ENCODE data around the gene PRRT1.
"Not testable (repeated sequence)": the region's sequence is repeated elsewhere in the genome, so short reads cannot be mapped to it uniquely, and the experiment has no call there.

The PRRT1 gene

DNA sequence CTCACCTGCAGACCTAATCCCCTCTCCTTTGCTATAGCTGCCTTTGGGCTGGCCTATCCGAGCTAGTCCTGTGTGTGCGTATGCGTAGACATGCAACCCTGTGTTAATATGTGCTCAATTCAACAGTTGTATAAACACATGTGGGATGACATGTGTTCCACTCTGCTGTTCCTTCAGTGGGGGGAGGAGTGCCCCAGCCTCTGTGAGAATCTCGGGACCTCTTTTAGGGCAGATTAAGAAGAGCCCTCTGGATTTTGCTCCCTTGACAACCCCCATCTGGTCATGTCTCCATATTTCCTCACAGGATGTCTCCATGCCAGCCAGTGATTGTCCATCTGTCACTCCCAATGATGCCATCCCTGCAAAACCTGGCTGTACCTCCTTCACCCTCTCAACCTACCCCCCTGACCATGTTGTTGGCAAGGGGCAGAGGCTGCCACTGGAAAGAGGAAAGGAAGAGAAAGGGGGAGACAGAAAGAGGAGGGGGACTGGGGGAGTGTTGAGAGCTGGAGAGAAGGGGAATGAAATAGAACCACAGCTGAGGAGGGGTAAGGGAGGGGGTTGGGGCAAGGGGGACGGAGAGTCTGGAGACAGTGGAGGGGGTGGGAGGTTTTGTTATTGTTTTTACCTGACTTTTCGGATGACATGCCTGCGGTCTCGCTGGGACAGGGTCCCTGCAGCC, 417 bp downstream of the PRRT1 start:
- DNase-seq (ENCODE audit: low read depth in 2 of 2), result no peak

DNA sequence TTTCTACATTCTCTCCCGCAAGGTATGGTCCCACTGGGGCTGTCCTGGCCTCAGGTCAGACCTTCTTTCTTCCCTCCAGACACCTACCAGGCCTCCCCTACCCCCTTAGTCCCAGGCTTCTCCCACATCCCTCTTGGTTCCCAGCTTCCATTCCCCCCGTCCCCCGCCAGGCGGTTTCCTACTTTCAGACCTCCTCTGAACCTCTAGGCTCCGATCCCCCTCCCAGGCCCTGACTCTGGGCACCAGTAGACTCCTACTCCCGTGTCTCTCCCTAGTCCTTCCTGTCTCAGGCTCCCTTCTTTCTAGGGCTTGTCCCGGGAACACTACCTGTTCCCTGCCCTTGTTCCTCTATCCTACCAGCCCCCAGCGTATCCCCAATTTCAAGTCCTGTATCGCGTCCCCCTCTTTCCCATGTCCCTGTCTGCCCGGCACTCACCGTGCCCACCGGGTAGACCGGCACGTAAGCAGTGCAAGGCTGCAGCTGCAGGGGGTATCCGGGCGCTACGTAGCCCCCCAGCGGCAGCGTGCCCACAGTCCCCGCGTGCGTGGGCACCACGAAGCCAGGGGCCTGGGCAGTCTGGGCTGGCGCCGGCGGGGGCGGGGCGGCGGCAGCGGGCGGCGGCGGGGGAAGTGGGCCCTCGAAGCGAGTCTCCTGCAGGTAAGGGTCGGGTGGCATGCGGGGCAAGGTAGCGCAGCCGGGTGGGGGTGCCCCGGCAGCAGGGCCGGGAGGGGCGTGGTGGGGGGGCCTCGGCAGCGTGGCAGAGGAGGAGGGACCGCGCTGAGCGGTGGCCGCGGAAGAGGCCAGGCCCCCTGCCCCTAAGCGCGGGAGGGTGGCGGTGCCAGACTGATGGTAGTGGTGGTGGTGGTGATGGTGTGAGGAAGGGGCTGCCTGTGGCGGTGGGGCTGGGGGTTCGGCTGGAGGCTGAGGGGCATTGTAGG, 1.5 kb downstream of the PRRT1 start:
- DNase-seq (ENCODE audit: low read depth in 2 of 2), result no peak

DNA sequence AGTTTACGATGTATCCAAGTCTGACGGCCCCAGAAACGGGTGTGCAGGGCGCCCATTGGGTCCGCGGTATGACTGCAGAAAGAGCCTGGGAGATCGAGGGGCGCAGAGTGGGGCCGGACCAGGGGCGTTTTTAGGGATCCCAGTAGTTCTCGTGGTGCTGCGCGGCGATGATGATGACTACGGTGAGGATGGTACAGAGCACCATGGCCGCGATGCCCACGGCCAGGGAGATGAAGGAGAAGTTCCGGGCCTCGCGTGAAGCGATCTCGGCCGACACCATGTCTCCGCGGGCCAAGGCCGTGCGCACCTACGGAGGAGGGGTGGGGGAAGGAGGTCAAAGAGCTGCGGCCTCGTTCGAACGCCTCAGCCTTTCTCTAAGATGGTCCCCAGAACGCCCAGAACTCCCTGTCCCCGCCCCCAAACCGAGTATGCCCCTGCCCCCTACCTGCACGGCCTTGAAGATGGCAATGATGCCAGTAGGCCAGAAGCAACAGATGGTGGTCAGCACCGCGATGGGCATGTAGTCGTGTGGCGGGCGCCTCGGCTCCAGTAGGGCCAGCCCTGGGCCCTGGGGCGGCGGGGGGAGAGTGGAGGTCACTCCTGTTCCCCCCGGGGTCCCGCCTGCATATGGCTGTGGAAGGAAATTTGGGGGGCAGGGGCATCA, 2.5 kb downstream of the PRRT1 start:
- DNase-seq (ENCODE audit: low read depth in 2 of 2), result no peak

DNA sequence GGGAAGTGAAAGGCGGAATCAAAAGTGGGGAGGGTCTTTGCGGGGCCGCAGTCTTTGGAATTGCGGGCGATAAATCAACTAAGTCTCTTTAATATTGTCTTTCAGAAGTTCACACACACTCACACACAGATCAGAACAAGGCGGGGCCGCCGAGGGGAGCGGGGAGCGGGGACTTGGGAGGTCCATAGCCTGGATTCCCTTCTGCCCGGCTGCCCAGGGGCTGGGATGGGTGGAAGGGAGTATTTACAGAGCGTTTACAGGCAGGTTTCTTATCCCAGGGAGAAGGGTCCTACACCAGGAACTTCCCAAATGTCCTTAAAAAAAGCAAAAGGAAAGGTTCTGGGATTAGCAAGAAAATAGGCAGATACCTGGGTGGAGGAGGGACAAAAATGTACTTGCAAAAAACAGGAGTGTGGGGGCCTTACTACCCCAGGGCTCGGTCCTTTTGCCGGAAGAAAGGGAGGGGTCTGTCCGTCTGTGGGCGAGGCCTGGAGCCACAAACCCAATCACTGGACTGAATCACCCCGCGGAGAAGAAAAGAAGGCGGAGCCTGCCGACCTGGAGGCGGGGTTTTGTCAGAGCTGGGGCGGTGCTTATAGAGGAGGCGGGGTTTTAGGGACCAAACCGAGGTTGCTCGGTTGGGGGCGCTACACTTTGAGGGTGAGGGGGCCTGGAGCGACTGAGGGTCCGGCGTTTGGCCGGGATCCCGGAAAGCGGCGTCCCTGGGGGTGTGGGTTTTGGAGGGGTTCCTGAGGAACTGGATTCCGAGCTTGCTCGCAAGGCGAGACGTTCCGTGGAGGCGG, 3.2 kb downstream of the PRRT1 start:
- DNase-seq (ENCODE audit: low read depth in 2 of 2), result peak; percentile 39 to 40

DNA sequence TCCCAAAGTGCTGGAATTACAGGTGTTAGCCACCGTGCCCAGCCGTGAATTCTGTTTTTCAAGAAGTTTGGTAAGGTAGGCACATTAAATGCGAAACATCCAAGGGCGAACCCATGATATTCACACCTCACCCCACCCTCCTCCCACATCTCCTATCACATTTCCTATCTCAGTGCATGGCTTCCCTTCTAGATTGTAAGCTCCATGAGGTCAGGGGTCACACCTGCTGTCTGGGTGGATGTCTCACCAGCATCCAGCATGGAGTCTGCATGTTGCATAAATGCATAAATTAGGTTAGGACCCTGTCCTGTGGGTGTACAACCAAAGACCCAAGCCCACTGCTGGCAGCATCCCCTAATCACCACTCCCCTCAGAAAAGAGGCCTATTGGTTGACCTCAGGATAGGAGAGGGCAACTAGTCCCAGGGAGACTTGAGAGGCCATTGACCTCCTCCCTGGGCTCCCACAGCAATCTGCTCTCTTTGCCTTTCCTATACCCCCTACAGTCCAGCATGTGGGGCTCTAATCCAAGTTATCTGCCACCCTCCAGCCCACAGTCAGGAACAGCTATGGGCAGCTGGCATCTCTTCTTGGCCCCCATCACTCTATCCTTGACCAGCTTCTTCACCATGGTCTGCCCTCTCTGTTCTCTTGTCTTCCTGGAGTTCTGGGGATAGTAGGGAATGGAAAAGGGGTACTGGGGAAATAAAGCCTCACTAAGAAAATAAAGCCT, 4.2 kb downstream of the PRRT1 start:
- no peak for DNase-seq (ENCODE audit: low read depth in 2 of 2)

DNA sequence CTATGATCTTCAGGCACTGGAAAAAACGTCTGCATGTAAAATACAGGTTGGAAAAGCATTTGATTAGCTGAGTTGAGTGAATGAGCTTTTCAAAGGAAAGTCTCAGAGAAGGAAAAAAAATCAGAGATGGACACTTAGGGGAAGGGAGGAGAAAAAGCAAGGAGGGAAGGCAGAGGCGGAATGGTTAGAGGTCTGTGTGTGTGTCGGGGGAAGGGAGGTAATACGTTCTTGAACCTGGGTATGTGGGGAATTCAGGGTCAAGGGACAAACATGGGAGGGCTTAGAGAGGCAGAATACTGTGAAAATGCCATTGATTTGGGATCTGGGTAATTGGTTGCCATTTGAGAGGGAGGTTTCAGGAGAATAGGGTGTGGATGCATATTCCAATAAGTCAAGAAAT, 5.1 kb downstream of the PRRT1 start:
- no peak for DNase-seq (ENCODE audit: low read depth in 2 of 2)

DNA sequence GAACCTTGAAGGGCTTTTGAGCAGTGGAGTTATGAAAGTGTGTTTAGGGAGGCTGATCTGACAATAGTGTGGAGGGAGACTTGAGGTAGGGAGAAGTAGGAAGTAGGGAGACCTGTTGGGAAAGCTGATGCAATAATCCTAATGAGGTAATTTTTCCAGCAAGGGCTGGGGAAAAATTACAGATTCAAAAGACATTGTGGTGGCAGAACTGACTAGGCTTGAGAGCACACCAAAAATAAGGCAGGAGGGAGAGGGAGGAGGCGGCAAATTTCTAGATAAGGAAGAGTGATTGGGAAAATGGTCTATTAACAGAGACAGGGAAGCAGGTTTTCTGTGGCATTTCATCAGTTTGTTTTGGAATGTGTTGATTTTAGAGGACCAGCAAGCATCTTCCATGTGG, 5.5 kb downstream of the PRRT1 start:
- DNase-seq (ENCODE audit: low read depth in 2 of 2), result no peak

DNA sequence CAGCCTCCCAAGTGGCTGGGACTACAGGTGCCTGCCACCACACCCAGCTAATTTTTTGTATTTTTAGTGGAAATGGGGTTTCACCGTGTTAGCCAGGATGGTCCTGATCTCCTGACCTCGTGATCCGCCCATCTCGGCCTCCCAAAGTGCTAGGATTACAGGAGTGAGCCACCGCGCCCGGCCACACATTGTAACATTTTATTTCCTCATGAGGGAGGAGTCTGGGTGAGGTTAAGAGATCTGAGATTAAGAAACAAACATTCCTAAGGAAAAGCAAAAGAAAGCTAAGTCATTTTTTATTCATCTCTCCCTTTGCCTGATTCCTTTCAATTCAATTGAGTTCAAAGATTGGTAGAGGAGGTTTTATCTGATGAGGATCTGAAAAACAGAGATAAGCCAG, 7.5 kb downstream of the PRRT1 start:
- DNase-seq (ENCODE audit: low read depth in 2 of 2), result not testable (repeated sequence)

DNA sequence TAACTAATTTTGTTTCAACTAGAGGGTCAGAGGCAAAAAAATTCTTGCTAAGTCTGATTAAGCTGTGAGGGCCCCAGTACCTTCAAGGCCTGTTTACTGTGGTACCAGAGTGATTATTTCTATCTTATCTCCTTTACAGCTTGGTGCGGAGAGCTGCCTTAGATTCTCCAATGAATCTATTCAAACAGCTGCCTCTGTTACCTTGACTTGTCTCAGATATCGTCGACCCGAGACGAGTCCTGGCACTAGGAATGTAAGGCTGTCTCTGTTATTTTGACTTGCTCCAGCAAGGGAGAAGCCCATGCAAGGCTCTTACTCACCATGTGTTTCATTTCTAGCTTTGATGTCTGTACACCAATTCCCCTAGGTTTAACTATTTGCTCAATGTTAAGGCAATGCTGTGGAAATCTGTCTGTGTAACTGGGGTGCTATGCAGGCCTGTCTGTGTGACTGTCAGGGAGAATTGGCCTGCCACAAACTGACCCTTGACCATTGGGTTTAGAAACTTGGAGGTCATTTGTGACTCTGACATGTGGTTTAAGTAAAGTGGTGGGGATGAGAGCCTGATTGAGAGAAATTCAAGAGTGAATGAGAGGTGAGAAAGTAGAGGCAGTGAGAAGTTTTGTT, 11.2 kb downstream of the PRRT1 start:
- no peak for DNase-seq (ENCODE audit: low read depth in 2 of 2)

DNA sequence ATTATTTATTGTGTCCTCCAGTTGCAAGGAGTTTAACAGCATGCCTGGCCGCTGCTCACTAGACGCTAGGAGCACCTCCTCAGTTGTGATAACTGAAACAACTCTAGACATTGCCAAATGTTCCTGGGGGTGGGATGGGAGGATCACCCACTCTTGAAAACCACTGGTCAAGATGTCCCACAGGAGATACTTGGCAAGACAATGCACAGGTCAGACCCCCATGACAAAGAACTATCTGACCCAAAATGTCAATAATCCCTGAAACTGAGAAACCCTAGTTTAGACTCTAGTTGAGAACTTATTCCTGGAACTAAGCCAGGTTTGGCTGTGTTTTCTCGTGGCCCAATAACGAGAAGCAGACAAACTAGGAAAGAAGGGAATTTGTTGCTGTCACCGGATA, 12.1 kb downstream of the PRRT1 start:
- no peak for DNase-seq (ENCODE audit: low read depth in 2 of 2)

DNA sequence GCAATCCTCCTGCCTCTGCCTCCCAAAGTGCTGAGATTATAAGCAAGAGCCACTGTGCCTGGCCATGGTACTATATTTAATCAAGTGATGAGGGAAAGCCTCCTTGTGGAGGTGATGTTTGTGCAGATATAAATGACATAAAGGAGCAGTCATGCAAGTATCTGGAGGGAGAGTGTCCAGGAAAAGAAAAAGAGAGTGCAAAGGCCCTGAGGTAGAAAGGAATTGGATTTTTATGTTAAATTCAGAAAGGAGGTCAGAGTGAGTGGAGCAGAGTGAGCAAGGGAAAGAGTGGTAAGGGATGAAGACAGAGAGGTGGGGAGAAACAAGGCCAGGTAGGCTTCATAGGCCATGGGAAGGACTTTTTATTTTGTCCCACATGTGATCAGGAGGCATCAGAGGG, 14.3 kb downstream of the PRRT1 start:
- DNase-seq (ENCODE audit: low read depth in 2 of 2), result no peak

DNA sequence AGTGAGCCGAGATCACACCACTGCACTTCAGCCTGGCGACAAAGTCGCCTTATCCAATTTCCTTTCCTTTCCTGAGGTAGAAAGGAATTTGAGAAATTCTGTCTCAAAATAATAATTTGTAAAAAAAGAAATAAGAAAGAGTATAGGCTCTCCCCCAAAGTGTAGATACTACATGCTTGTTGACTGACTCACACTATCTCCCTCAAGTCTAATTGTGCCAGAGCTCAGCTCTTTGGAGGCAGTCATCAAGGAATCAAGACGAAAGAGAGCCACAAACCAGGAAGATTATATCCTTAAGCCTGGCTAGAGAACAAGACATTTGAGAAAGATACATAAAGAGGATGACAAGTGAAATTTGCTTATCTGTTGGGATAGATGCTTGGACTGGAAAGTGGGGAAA, 18.0 kb downstream of the PRRT1 start:
- no peak for DNase-seq (ENCODE audit: low read depth in 2 of 2)

DNA sequence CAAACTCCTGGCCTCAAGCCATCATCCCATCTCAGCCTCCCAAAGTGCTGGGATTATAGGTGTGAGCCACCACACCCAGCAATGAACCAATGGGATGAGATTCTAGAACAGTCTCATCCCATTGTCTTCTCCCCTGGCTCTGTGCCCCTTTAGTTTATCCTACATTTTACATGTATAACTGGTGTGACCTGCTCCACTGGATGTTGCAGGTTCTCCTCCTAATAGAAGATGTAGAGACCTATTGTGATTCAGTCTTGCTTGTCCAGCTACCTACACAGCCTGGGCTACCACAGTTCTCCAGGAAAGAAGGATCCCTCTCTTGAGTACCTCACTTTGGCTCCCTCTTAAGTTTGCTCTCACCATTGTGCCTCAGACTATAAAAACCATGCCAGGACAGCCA, 19.6 kb downstream of the PRRT1 start:
- DNase-seq (ENCODE audit: low read depth in 2 of 2), result no peak

DNA sequence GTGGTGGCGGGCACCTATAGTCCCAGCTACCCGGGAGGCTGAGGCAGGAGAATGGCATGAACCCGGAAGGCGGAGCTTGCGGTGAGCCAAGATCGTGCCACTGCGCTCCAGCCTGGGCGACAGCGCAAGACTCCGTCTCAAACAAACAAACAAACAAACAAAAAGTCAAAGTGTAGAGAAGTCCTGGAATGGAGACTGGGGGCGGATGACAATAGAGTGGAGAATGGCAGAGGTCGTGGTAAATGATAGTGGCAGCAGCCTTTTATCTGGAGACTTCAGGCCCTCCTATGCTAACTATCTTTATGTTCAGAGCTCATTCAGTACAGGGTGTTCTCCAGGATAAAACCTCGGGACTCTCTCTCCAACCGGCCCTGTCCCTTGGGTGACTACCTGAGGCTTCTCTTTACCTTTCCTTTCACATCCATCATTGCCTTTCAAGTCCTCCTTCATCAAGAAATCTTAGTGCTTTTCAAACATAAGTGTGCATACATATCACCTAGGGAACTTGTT, 20.2 kb downstream of the PRRT1 start:
- DNase-seq (ENCODE audit: low read depth in 2 of 2), result no peak

DNA sequence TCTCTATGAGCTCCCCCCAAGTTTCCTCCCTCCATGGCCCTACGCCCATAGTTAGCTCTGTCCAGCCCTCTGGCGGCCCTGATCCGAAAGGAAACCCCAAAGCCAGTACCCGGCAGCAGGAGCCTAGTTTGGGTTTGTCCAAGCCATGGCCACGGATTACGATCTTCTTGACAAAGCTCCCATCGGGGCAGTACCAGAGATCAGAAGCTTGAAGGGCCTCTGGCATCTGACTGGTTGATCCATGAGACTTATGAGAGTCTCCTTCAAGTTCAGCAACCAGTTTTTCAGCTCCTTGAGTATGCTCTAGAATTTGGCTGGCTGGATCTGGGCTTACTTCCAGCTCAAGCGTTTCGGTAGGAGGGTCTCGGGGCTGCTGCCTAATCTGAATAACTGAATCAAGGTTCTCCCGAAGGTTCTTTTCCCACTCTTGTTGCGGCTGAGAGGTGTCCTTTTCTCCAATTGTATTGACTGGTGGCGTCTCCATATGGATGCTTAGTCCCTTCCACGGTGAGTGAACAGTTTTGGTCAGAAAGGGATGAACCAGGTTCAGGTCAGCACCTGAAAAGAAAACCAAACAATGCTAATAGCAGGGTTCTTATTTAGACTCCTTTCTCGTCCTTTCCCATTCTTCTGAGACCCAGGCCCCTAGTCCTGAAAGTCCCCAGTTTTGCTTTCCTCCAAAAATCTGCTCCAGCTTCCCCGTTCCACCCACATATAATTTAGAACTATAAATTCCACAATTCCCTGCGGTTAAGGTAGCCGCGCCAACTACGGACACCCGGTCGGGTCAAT, 22.2 kb downstream of the PRRT1 start:
- no peak for DNase-seq (ENCODE audit: low read depth in 2 of 2)

DNA sequence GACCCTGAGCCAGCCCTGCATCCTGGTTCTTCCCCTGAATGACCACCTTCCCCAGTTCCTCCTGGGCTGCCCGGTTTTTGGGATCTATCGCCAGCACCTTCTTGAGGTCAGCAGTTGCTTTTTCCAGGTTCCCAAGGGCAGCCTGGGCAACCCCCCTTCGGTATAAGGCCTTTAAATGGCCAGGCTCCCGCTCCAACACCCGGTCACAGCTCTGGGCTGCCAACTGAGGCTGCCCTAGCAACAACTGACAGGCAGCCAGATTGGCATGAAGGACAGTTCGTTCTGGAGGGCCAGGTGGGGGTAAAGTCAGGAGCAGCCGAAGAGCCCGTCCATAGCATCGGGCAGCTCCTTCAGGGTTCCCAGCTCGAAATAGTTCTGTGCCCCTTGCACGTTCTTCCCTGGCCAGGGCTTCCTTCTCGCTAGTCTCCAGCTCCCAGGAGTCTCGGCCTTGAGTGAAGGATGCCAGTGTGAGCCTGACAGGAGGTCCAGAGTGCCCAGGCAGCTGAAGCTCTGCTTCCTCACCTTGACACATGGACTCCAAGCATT, 22.9 kb downstream of the PRRT1 start:
- no peak for DNase-seq (ENCODE audit: low read depth in 2 of 2)

DNA sequence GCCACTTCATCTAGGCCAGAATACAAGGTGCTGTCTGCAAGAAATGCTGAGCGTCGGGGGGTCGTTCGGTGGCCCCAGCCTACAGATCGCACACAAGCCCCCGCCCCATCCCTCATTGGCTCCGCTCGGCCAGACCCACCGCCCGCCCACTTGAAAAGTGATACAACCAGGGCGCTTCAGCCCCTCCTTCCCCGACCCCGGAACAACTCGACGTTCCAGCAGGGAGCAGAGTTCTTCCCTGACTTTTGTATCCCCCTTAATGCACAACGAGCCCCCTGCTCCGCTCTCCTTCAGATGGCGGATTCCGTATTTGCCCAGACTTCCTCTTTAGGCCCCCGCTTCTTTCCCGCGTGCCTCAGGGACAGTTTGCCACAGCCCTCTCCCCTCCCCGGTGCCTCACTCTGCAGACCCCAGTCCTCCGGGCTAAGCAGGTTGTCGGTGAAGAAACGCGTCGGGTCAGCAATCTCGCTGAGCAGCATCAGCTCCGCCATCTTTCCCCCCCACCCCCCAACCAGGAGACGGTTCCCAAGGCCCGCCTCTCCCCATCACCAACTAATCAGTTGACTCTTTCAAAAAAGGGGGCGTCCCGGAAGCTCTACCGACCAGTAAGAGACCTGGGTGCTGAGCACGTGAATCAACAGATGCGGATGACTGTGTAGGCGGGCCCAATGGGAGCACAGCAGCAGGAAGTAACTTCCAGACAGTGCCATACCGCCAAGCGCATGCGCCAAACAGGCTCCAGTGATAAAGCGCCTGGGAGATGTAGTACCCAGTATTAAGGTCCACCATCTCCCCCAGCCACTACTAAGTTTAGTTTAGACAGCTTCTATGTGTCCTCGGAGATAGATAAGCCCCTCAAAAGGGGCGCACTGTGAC, 23.8 kb downstream of the PRRT1 start, which contains the start of gene ATF6B:
ATF6B (minus strand) TSS at position 530 of the 876 bp plus-strand sequence; CDS start at position 491, 39 bp downstream.
- peak; percentile 91 to 99 for DNase-seq (ENCODE audit: low read depth in 2 of 2)

DNA sequence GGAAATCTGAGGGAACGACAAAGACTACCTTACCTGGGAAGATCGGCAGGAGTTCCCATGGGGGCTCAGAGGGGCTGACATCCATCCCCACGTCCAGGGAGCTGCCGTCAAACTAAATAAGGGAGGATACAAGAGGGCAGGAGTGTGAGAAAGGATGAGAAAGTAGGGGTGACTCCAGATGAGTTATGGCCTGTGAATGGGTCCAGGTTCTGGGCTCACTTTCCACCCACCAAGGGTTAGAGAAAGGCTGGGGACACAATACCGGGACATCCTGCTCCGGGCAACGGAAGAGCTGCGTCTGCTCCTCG, 24.4 kb downstream of the PRRT1 start:
- no peak for DNase-seq (ENCODE audit: low read depth in 2 of 2)

Data from stimulated activated CD8-positive, alpha-beta memory T cell treated with anti-CD3 and anti-CD28 coated beads, Interleukin-15, amount 100 ng/mL, for 4 hours (primary cell).